Activated B cell treated with CpG ODN at 0.5 μM for 24 hours (primary cell): ENCODE data around the gene ADGRE3. TPM values are rescaled to one million over a fixed set of nuclear protein-coding genes. Genes with fewer than 3 reads are reported as not detected.
A peak's percentile ranks its signal among the peaks of the same experiment; 100 is the strongest.

Experiments
- ATAC-seq: fragments of 200-7000 bp; cut with Tn5 transposase; one replicate; pipeline ENCODE4 v1.10.0; 2021; ENCODE audit warnings: low read depth, mild to moderate bottlenecking, moderate library complexity
- CTCF ChIA-PET: fragments of 350-600 bp; sonication (Branson Sonifier 250); formaldehyde crosslinking; loops from one replicate; lab custom pipeline; 2021; ENCODE audit warnings: antibody characterized with exemption; lab: Charles Lee
- POLR2A ChIA-PET: fragments of 350-600 bp; sonication (Branson Sonifier 250); formaldehyde crosslinking; loops from one replicate; lab custom pipeline; 2021; ENCODE audit warnings: antibody characterized with exemption; lab: Charles Lee
- DNase-seq: peaks from one replicate; pipeline ENCODE4 v3.0.0; 2022
- H3K27ac Mint-ChIP-seq: one replicate; pipeline ENCODE4 v1.8.0; 2020; ENCODE audit warnings: mixed read lengths
- H3K27me3 Mint-ChIP-seq: one replicate; pipeline ENCODE4 v1.8.0; 2021; ENCODE audit warnings: mixed read lengths
- H3K36me3 Mint-ChIP-seq: one replicate; pipeline ENCODE4 v1.8.0; 2021; ENCODE audit warnings: low read depth, mixed read lengths
- H3K4me1 Mint-ChIP-seq: one replicate; pipeline ENCODE4 v1.8.0; 2021; ENCODE audit warnings: mixed read lengths
- H3K4me3 Mint-ChIP-seq: one replicate; pipeline ENCODE4 v1.8.0; 2020; ENCODE audit warnings: mild to moderate bottlenecking, mixed read lengths
- H3K9me3 Mint-ChIP-seq: one replicate; pipeline ENCODE4 v1.8.0; 2020; ENCODE audit warnings: mixed read lengths
- intact Hi-C: fragments of 100-400 bp; cut with micrococcal nuclease; formaldehyde crosslinking; loops from one replicate; pipeline ENCODE4 v1.15.1; 2024
- total RNA-seq: library from RNA; stranded (reverse); gene quantifications from 2 replicates; pipeline ENCODE4 v1.2.3, GENCODE V29; 2022
- TF ChIP-seq, protein P1 (sequence below): fragments of 200-600 bp; IDR thresholded peaks from one replicate; pipeline ENCODE4 v1.8.0; 2022; ENCODE audit warnings: antibody characterized with exemption, mild to moderate bottlenecking

Gene ADGRE3
- total RNA-seq, 1 donor from 2014 or later: not detected

DNA sequence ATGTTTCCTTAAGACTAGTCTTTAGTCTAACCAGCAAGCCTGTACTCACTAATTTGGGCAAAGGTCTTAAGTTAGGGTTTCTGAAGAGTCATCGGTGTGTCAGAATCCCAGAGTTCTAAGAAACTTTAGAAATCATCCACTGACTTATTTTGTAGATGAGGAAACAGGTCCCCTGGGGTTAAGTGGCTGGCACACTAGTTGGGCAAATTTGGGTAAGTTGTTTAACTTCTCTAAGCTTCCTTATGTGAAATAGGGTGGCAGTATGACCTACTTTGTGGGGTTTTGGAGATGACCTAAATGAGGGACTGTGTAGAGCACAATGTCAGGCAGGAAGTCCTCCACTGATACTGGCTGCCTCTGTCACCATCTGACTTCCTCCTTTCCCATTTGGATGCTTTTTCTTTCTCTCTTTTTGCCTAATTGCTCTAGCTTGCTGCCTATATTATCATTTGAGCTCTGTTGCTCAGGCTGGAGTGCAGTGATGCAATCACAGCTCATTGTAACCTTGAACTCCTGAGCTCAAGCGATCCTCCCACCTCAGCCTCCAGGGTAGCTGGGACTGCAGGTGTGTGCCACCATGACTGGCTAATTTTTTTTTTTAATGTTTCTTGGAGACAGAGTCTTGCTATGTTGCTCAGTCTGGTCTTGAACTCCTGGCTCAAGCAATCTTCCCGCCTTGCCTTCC, 2.3 kb downstream of the ADGRE3 start:
- H3K4me1 Mint-ChIP-seq: peaks cover 48% of the 10 kb centered on the region
- ATAC-seq (no peak), DNase-seq (no peak)
- ChIA-PET POLR2A (interaction anchor here (0.6 to 1.7 kb wide), 3 partner anchors 59 to 99 kb away, joined by 4 to 6 read pairs (median 5); no protein-coding TSS in a partner anchor), CTCF (interaction anchor here (0.6 to 1.8 kb wide), 5 partner anchors 9 to 101 kb away, joined by 3 to 9 read pairs (median 4); partner anchors contain the start of gene NDUFB7)
- TF ChIP-seq, protein P1, sequence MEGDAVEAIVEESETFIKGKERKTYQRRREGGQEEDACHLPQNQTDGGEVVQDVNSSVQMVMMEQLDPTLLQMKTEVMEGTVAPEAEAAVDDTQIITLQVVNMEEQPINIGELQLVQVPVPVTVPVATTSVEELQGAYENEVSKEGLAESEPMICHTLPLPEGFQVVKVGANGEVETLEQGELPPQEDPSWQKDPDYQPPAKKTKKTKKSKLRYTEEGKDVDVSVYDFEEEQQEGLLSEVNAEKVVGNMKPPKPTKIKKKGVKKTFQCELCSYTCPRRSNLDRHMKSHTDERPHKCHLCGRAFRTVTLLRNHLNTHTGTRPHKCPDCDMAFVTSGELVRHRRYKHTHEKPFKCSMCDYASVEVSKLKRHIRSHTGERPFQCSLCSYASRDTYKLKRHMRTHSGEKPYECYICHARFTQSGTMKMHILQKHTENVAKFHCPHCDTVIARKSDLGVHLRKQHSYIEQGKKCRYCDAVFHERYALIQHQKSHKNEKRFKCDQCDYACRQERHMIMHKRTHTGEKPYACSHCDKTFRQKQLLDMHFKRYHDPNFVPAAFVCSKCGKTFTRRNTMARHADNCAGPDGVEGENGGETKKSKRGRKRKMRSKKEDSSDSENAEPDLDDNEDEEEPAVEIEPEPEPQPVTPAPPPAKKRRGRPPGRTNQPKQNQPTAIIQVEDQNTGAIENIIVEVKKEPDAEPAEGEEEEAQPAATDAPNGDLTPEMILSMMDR: no peak
- intact Hi-C loops: loop anchor here (2.0 kb wide), 1 partner anchor 16 kb away; no protein-coding TSS in a partner anchor
- no peak overlapping the region for H3K4me3 Mint-ChIP-seq
- no peaks in the 10 kb centered on the region for H3K9me3 Mint-ChIP-seq
- H3K27me3 Mint-ChIP-seq: no peaks in the 10 kb centered on the region
- H3K36me3 Mint-ChIP-seq: no peaks in the 10 kb centered on the region
- H3K27ac Mint-ChIP-seq: peak overlapping the region; percentile 31

GRCh38 chr19:14670408-14670807, 4.2 kb downstream of the ADGRE3 start:
- no peaks in the 10 kb centered on the region for H3K27me3 Mint-ChIP-seq
- CTCF ChIA-PET: interaction anchor here (0.9 to 1.0 kb wide), 3 partner anchors 16 to 96 kb away, joined by 4 to 5 read pairs (median 4); no protein-coding TSS in a partner anchor
- ATAC-seq (no peak), DNase-seq (no peak)
- no peak overlapping the region for H3K27ac Mint-ChIP-seq
- H3K9me3 Mint-ChIP-seq: no peaks in the 10 kb centered on the region
- POLR2A ChIA-PET: interaction anchor here (0.6 to 0.7 kb wide), 2 partner anchors 15 to 57 kb away, joined by 3 to 4 read pairs; no protein-coding TSS in a partner anchor
- no peak overlapping the region for H3K4me3 Mint-ChIP-seq
- TF ChIP-seq, protein P1: no peak
- no peaks in the 10 kb centered on the region for H3K36me3 Mint-ChIP-seq
- intact Hi-C loops: no loop called here
- H3K4me1 Mint-ChIP-seq: peaks cover 54% of the 10 kb centered on the region

GRCh38 chr19:14669940-14670339, 4.7 kb downstream of the ADGRE3 start:
- TF ChIP-seq, protein P1: no peak
- Mint-ChIP-seq H3K27ac (no peak overlapping the region), H3K4me1 (peaks cover 52% of the 10 kb centered on the region), H3K36me3 (no peaks in the 10 kb centered on the region), H3K9me3 (no peaks in the 10 kb centered on the region), H3K27me3 (no peaks in the 10 kb centered on the region), H3K4me3 (no peak overlapping the region)
- intact Hi-C loops: loop anchor here (2.0 kb wide), 1 partner anchor 65 kb away; no protein-coding TSS in a partner anchor
- CTCF ChIA-PET: interaction anchor here (0.9 to 1.0 kb wide), 2 partner anchors 17 to 95 kb away, joined by 4 to 5 read pairs; no protein-coding TSS in a partner anchor
- ATAC-seq (no peak), DNase-seq (no peak)
- POLR2A ChIA-PET: interaction anchor here (0.6 kb wide), 1 partner anchor 56 kb away, joined by 3 read pairs; no protein-coding TSS in a partner anchor

GRCh38 chr19:14661372-14661924, 13.2 kb downstream of the ADGRE3 start:
- no peak overlapping the region for H3K27ac Mint-ChIP-seq
- POLR2A ChIA-PET: no interaction called here
- no peaks in the 10 kb centered on the region for H3K27me3 Mint-ChIP-seq

More at GRCh38 chr19:14661372-14661924, 13.2 kb downstream of the ADGRE3 start:
- peaks cover 9% of the 10 kb centered on the region for H3K4me1 Mint-ChIP-seq
- DNase-seq (no peak), ATAC-seq (no peak)
- TF ChIP-seq, protein P1: no peak
- H3K36me3 Mint-ChIP-seq: no peaks in the 10 kb centered on the region
- H3K4me3 Mint-ChIP-seq: no peak overlapping the region
- intact Hi-C loops: no loop called here
- H3K9me3 Mint-ChIP-seq: no peaks in the 10 kb centered on the region
- CTCF ChIA-PET: no interaction called here
